ENCODE measurements around the gene STAT6. TPM values are rescaled to one million over a fixed set of nuclear protein-coding genes. Genes with fewer than 3 reads are reported as not detected.

STAT6 gene
- total and polyA plus RNA-seq, 2 of the 8 experiments (the other 6 are each of a cell fraction or from before 2014, with no cell fraction given): 32.9 to 38.7 TPM

- DNase-seq (ENCODE audit: low read depth in 1 of 2, low spot score in 2 of 2) (no peak), FAIRE-seq (no peak)
- Histone ChIP-seq H3K79me2 (ENCODE audit: control insufficient read depth in 1 of 2, insufficient read depth in 2 of 2, low read length in 2 of 2) (no peaks in the 10 kb centered on the region), H3K9me3 (ENCODE audit: insufficient read depth in 2 of 2, low read depth in 1 of 2, low read length in 1 of 2) (no peaks in the 10 kb centered on the region), H3K56ac (replicated peaks; ENCODE audit: insufficient read length, low read depth, low read length) (no peak overlapping the region), H4K8ac (ENCODE audit: extremely low read depth, insufficient read depth, low read length) (no peak overlapping the region), H2BK120ac (replicated peaks; ENCODE audit: low read depth, low read length) (no peak overlapping the region), H4K20me1 (replicated peaks in 1 of 2; ENCODE audit: control insufficient read depth in 1 of 2, insufficient read depth in 2 of 2, low read length in 2 of 2) (peaks cover 11 to 17% of the 10 kb centered on the region in 2 experiments), H3K9ac (replicated peaks in 1 of 4; ENCODE audit: extremely low read depth in 1 of 4, low read depth in 3 of 4, low read length in 3 of 4) (no peak overlapping the region), H3K4me1 (replicated peaks in 1 of 4; ENCODE audit: control insufficient read depth in 3 of 4, insufficient read depth in 4 of 4, low read length in 3 of 4) (peaks cover 0 to 4% (median 0%) of the 10 kb centered on the region in 4 experiments; a peak in 1 of 7 replicates), H3K36me3 (ENCODE audit: control insufficient read depth in 2 of 4, insufficient read depth in 4 of 4, low read length in 3 of 4) (peaks cover 38 to 62% (median 48%) of the 10 kb centered on the region in 4 experiments), H3K4me3 (ENCODE audit: extremely low read depth in 1 of 4, insufficient read depth in 2 of 4, low read depth in 3 of 4, low read length in 4 of 4) (no peak overlapping the region), H3K79me1 (ENCODE audit: low read depth, low read length) (peaks cover 2% of the 10 kb centered on the region; the same call in 1 of the 2 replicates), H3K27ac (ENCODE audit: low read depth, low read length) (no peak overlapping the region), H2BK12ac (ENCODE audit: low read depth, low read length) (no peak overlapping the region), H2BK5ac (ENCODE audit: low read depth, low read length) (no peak overlapping the region), H3K27me3 (replicated peaks in 1 of 4; ENCODE audit: control insufficient read depth in 3 of 4, extremely low read depth in 1 of 4, insufficient read depth in 3 of 4, low read length in 3 of 4) (no peaks in the 10 kb centered on the region), H2BK15ac (ENCODE audit: low read length) (no peak overlapping the region), H2AFZ (ENCODE audit: low read length) (no peak overlapping the region), H3K23ac (ENCODE audit: insufficient read length) (no peak overlapping the region), H4K91ac (replicated peaks; ENCODE audit: insufficient read length, low read length) (no peak overlapping the region), H3K4ac (replicated peaks; ENCODE audit: insufficient read length, low read depth, low read length) (no peak overlapping the region), H2BK20ac (ENCODE audit: low read length) (no peak overlapping the region), H4K5ac (ENCODE audit: insufficient read length, low read depth, low read length) (no peak overlapping the region), H3K4me2 (ENCODE audit: insufficient read depth in 1 of 2, low read depth in 2 of 2, low read length in 2 of 2) (no peak overlapping the region), H3K18ac (ENCODE audit: extremely low read depth, low read length) (no peak overlapping the region), H3K14ac (ENCODE audit: insufficient read length) (no peak overlapping the region), H3K23me2 (ENCODE audit: low read depth, low read length) (no peaks in the 10 kb centered on the region), H2AK5ac (ENCODE audit: low read depth, low read length) (no peak overlapping the region)
- ChIA-PET POLR2A (ENCODE audit: partially characterized antibody) (interaction anchor here (0.6 to 5.6 kb wide), 11 partner anchors 8 to 67 kb away, joined by 3 to 62 read pairs (median 7); partner anchors contain the start of genes LRP1 and NAB2), CTCF (ENCODE audit: partially characterized antibody) (interaction anchor here (0.9 to 6.6 kb wide), 15 partner anchors 9 to 91 kb away, joined by 3 to 58 read pairs (median 5); a partner anchor contains a TSS)
- WGBS, 2 experiments (ENCODE audit: extremely low coverage in 1 of 2, insufficient coverage in 1 of 2, insufficient read length in 1 of 2, insufficient replicate concordance in 2 of 2, low coverage in 1 of 2, low lambda C conversion rate in 2 of 2, missing lambda C conversion rate in 1 of 2): 84% methylated on average over 2 of the region's 2 CpGs; no CpG with 5 or more reads in 1 of the 2 experiments
- no peak for TF ChIP-seq SP4 (IDR thresholded peaks at IDR 0.05; ENCODE audit: low read length)
- no peak for TF ChIP-seq HDAC6 (IDR thresholded peaks at IDR 0.05; ENCODE audit: low read depth, low read length)
- no peak for TF ChIP-seq TAF7 (optimal IDR thresholded peaks at IDR 0.05; ENCODE audit: borderline replicate concordance, low read depth, low read length)
- no peak for TF ChIP-seq POU5F1 (IDR thresholded peaks at IDR 0.05; ENCODE audit: low read depth, low read length)
- no peak for TF ChIP-seq KDM4A (IDR thresholded peaks at IDR 0.05; ENCODE audit: low read depth, low read length, severe bottlenecking)
- TF ChIP-seq SP1 (IDR thresholded peaks at IDR 0.05; ENCODE audit: low read depth, low read length): no peak
- TF ChIP-seq SIX5 (IDR thresholded peaks at IDR 0.05; ENCODE audit: low read depth, low read length): no peak
- no peak for TF ChIP-seq SIN3A (conservative IDR thresholded peaks at IDR 0.05 in 1 of 2, IDR thresholded peaks at IDR 0.05 in 1 of 2; ENCODE audit: low read depth in 1 of 2, low read length in 2 of 2)
- TF ChIP-seq ATF2 (IDR thresholded peaks at IDR 0.05; ENCODE audit: low read length): no peak
- no peak for TF ChIP-seq BRCA1 (IDR thresholded peaks at IDR 0.05; ENCODE audit: low read depth, low read length)
- TF ChIP-seq SIRT6 (IDR thresholded peaks at IDR 0.05; ENCODE audit: low read length): no peak
- no peak for TF ChIP-seq CREB1 (IDR thresholded peaks at IDR 0.05)
- TF ChIP-seq CBX8 (IDR thresholded peaks at IDR 0.05; ENCODE audit: borderline replicate concordance, low read depth, low read length): no peak
Measured at GRCh38 chr12:57146092-57146491, 34.9 kb upstream of the STAT6 start.

Data from H1 (cell line).